Left lung (tissue), 10 donors: ENCODE results near the gene VPS13D. TPM values are rescaled to one million over a fixed set of nuclear protein-coding genes. Genes with fewer than 3 reads are reported as not detected.

Experiments used
- ATAC-seq: fragments of 200-7000 bp; cut with Tn5 transposase; one replicate; pipeline ENCODE4 v1.9.1; 2020; ENCODE audit warnings: moderate library complexity
- DNase-seq, 4 donors: peaks; one replicate each; pipeline ENCODE4 v3.0.0-alpha.2; 2013 to 2020
- H3K27ac ChIP-seq, 2 donors: fragments of 200-600 bp; sonication (generic) in 1 of 2; one replicate each; pipeline versions ENCODE4 v1.5.0 to v1.8.0; 2020 to 2021
- H3K27me3 ChIP-seq, 2 donors: fragments of 200-600 bp; sonication (generic) in 1 of 2; one replicate each; pipeline versions ENCODE4 v1.5.0 to v1.8.0; 2020 to 2021
- H3K36me3 ChIP-seq, 2 donors: fragments of 200-600 bp; sonication (generic) in 1 of 2; one replicate each; pipeline versions ENCODE4 v1.5.0 to v1.8.0; 2020 to 2021
- H3K4me1 ChIP-seq, 2 donors: fragments of 200-600 bp; one replicate each; pipeline ENCODE4 v1.8.0; 2021
- H3K4me3 ChIP-seq, 2 donors: fragments of 200-600 bp; sonication (generic) in 1 of 2; one replicate each; pipeline versions ENCODE4 v1.5.0 to v1.8.0; 2020 to 2021; ENCODE audit warnings: mild to moderate bottlenecking in 1 of 2
- H3K9me3 ChIP-seq, 2 donors: fragments of 200-600 bp; sonication (generic) in 1 of 2; one replicate each; pipeline versions ENCODE4 v1.5.0 to v1.8.0; 2020 to 2021
- intact Hi-C, 2 donors: fragments of 100-400 bp; cut with DNase I; formaldehyde crosslinking; loops; one replicate each; pipeline versions ENCODE4 v1.11.2 to v1.14.2; 2022
- polyA plus RNA-seq, 6 donors: library from polyadenylated mRNA; unstranded; fragments of 120-200 nt; gene quantifications; one replicate each; pipeline ENCODE4 v1.2.1, GENCODE V29; 2013; ENCODE audit not compliant: insufficient read length in 6 of 6
- total RNA-seq, 2 donors: library from RNA; stranded (reverse); fragmentation: NEBNext Ultra II Directional; extraction: Animal tissue kit (Norgen Biotek cat#: 25700); gene quantifications; one replicate each; pipeline ENCODE4 v1.2.1, GENCODE V29; 2021
- TF ChIP-seq, protein P1 (sequence below), 2 donors: fragments of 200-600 bp; sonication (generic) in 1 of 2; IDR thresholded peaks; one replicate each; pipeline versions ENCODE4 v1.5.0 to v1.8.0; 2021; ENCODE audit warnings: antibody characterized with exemption in 2 of 2
- donor health status: DM: no; HTN: yes; CAD: no.
- donor health status: DM: no; HTN: no; CAD: no.

VPS13D gene
- total and polyA plus RNA-seq, 8 donors = 26.6 to 62.3 (median 30.2) TPM

DNA sequence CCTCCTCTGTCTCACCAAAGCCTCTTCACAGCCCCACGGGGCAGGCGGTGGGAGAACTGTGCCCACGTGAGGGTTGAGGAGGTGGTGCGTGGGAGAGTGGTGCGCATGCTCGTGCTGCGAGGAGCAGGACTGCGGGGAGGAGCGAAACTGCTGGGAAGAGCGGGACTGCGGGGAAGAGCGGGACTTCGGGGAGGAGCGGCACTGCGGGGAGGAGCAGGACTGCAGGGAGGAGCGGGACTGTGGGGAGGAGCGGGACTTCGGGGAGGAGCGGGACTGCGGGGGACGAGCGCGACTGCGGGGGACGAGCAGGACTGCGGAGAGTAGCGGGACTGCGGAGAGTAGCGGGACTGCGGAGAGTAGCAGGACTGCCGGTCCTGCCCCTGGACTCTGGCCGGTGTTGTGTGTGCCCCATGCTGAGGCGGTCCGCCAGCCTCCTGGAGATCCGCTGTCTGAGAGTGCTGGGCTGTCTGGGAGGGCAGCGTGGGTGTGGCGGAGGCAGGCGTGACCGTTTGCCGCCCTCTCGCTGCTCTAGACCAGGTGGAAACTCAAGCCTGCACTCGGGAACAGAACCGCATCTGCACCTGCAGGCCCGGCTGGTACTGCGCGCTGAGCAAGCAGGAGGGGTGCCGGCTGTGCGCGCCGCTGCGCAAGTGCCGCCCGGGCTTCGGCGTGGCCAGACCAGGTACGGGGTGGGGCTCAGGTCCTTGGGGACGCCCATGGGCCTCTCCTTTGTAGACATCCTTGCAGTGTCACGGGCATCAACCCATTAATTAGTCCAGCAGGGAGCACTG is 38.4 kb upstream of the VPS13D start:
- intact Hi-C loops = no loop called here
- no peak overlapping the region for H3K4me3 ChIP-seq
- peaks cover 4 to 73% of the 10 kb centered on the region in 2 donors for H3K4me1 ChIP-seq
- H3K27ac ChIP-seq = no peak overlapping the region
- peaks cover 0 to 71% of the 10 kb centered on the region in 2 donors for H3K36me3 ChIP-seq
- peak in 1 of 4 donors; percentile 78 for DNase-seq
- H3K9me3 ChIP-seq = no peaks in the 10 kb centered on the region
- no peaks in the 10 kb centered on the region for H3K27me3 ChIP-seq
- TF ChIP-seq, protein P1, sequence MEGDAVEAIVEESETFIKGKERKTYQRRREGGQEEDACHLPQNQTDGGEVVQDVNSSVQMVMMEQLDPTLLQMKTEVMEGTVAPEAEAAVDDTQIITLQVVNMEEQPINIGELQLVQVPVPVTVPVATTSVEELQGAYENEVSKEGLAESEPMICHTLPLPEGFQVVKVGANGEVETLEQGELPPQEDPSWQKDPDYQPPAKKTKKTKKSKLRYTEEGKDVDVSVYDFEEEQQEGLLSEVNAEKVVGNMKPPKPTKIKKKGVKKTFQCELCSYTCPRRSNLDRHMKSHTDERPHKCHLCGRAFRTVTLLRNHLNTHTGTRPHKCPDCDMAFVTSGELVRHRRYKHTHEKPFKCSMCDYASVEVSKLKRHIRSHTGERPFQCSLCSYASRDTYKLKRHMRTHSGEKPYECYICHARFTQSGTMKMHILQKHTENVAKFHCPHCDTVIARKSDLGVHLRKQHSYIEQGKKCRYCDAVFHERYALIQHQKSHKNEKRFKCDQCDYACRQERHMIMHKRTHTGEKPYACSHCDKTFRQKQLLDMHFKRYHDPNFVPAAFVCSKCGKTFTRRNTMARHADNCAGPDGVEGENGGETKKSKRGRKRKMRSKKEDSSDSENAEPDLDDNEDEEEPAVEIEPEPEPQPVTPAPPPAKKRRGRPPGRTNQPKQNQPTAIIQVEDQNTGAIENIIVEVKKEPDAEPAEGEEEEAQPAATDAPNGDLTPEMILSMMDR (IDR thresholded peaks at IDR 0.05) = no peak
- ATAC-seq = no peak

DNA sequence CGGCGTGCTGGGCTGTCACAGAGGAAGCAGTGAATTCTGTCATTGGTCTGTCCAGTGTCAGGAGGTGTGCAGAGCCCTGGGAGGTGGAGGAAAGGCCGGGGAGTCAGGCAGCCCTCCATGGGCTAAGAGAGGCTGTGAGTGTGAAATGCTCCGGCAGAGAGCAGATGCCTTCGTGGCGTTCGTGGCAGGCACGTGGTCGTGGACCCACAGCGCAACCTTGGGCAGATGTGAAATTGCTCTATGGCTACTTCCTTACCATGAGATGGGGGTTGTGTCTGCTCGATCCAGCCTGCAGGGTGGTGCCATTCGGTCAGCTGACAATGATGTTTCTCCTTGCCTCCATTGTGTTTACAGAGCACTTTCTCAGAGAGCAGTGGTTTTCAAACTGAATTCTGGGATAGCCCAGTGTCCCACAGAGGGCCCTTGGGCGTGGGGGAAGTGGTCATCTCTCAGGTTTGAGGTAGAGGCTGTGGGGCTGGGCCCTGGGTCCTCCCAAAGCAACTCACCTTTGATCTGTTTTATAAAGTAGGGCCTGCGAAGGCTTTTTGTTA is 35.1 kb upstream of the VPS13D start:
- no peaks in the 10 kb centered on the region for H3K27me3 ChIP-seq
- peaks cover 0 to 56% of the 10 kb centered on the region in 2 donors for H3K4me1 ChIP-seq
- peak; percentile 13 for ATAC-seq
- intact Hi-C loops = no loop called here
- H3K9me3 ChIP-seq = no peaks in the 10 kb centered on the region
- TF ChIP-seq, protein P1 (IDR thresholded peaks at IDR 0.05) = no peak
- H3K4me3 ChIP-seq = no peak overlapping the region
- DNase-seq = no peak
- peaks cover 0 to 88% of the 10 kb centered on the region in 2 donors for H3K36me3 ChIP-seq
- peak overlapping the region in 1 of 2 donors; percentile 75 for H3K27ac ChIP-seq

DNA sequence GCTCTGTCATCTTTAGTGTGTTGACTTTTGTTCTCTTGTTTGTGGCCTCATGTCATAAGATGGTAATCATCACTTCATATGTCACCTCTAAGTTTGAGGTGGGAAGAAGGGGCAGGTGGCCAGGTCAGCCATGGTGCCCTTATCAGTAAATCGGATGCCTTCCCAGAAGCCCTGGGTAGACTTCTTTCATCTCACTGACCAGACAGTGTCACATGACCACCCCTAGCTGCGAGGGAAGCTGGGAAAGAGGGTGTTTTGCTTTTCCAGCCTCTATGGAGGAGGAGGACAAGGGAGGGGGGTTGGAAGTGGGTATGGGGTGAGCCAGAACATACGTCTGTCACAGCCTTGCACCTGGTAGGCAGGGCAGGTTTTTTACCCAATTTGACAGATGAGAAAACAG is 34.4 kb upstream of the VPS13D start:
- Histone ChIP-seq H3K4me3 (no peak overlapping the region), H3K4me1 (peaks cover 0 to 56% of the 10 kb centered on the region in 2 donors), H3K9me3 (no peaks in the 10 kb centered on the region), H3K27ac (peak overlapping the region in 1 of 2 donors; percentile 75), H3K36me3 (peaks cover 0 to 91% of the 10 kb centered on the region in 2 donors), H3K27me3 (no peaks in the 10 kb centered on the region)
- intact Hi-C loops = no loop called here
- ATAC-seq = no peak
- TF ChIP-seq, protein P1 (IDR thresholded peaks at IDR 0.05) = no peak
- DNase-seq = no peak

DNA sequence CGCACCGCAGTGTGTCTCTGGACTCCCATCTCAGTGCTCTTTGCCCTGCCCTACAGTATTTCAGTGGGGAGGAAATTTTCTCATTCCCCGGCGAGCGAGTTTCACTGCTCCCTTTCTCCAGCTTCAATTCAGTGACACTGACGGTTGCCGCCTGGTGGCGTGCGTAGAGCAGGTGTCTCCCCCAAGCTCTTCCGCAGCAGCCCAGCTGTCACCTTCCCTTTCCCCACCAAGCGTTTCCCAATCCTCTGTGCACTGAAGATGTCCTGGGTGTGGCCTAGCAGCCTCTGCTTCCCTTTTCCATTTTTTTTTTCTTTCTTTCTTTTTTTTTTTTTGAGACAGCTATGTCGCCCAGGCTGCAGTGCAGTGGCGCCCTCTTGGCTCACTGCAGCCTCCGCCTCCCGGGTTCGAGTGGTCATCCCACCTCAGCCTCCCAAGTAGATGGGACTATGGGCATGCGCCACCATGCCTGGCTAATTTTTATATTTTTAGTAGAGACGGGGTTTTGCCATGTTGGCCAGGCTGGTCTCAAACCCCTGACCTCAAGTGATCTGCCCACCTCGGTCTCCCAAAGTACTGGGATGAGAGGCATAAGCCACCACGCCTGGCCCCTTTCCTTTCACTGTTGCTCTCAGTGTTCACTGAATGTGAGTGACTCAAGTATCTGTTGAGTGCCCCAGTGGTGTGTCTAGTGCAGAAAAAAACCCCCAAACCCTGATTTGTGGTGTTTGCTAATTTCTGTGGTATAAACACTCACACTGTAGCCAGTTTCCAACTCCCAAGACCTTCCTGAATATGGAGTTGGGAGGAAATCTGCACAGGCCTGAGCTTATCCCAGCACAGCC is 33.0 kb upstream of the VPS13D start:
- H3K27ac ChIP-seq = peak overlapping the region in 1 of 2 donors; percentile 75
- intact Hi-C loops = no loop called here
- peaks cover 0 to 91% of the 10 kb centered on the region in 2 donors for H3K36me3 ChIP-seq
- ATAC-seq = peak; percentile 75
- TF ChIP-seq, protein P1 (IDR thresholded peaks at IDR 0.05) = peak in 1 of 2 donors; percentile 41
- no peaks in the 10 kb centered on the region for H3K9me3 ChIP-seq
- no peaks in the 10 kb centered on the region for H3K27me3 ChIP-seq
- DNase-seq = peak in 2 of 4 donors; percentile 82 to 90
- H3K4me3 ChIP-seq = no peak overlapping the region
- H3K4me1 ChIP-seq = peaks cover 0 to 56% of the 10 kb centered on the region in 2 donors
